NCI-H748 (cell line): ENCODE measurements around the gene ASB13.

Experiments
- DNase-seq: peaks from one replicate; lab custom pipeline; 2025; ENCODE audit not compliant: unreplicated experiment; lab: John Stamatoyannopoulos, UW

The ASB13 gene

GRCh38 chr10:5666008-5666840, at the start of gene ASB13:
TSS of gene ASB13 (minus strand) at chr10:5666595. CDS start at chr10:5666551, 44 bp downstream.
- DNase-seq: peak; percentile 55

GRCh38 chr10:5711642-5712041, 45.2 kb upstream of the ASB13 start:
- no peak for DNase-seq

DNA sequence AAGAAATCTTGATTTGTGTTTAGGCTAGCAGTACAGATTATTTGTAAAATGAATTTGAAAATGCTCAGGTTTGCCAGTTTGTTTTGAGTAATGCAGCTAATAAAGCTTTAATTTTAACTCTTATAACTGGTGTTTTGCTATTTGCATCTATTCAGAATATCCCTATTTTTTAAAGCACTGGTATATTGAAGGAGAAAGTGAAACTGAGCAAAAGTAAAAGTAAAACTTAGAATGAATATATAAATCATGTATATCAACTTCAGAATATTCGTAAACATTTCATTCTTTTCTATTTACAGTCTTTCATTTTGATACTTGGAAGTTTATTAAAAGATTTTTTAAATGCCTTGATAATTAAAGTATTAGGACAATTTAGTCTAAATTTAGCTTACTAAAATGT, 44.5 kb upstream of the ASB13 start:
- DNase-seq: no peak

- DNase-seq: no peak
These were observed 43.5 kb upstream of the ASB13 start for GRCh38 chr10:5709865-5710264.

- DNase-seq: no peak
These were observed 42.0 kb upstream of the ASB13 start for GRCh38 chr10:5708356-5708755.

GRCh38 chr10:5698062-5698461, 31.7 kb upstream of the ASB13 start:
- DNase-seq: no peak

GRCh38 chr10:5697342-5697741, 30.9 kb upstream of the ASB13 start:
- no peak for DNase-seq

DNA sequence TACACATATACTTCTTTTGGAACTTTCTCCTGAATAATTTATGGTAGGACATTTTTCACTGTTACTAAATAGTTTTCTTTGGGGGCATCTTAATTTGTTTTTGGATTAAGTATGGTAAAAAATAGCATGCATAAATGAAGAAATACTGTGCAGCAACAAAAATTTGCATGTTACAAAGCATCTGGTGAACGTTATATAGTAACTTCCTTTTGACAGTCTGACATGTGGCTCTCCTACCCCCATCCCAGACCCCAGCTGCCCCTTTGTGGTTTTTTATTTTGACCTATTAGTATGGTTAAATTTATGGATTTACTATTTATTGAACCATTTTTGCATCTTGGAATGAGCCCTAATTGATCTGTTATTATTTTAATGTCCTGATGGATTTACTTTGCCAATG, 28.2 kb upstream of the ASB13 start:
- no peak for DNase-seq

GRCh38 chr10:5692461-5693358, 26.3 kb upstream of the ASB13 start:
- DNase-seq: peak; percentile 50

- no peak for DNase-seq
These were observed 25.4 kb upstream of the ASB13 start for GRCh38 chr10:5691786-5692185.

- DNase-seq: no peak
These were observed 22.2 kb upstream of the ASB13 start for GRCh38 chr10:5688587-5688986.

- no peak for DNase-seq
These were observed 19.4 kb upstream of the ASB13 start for GRCh38 chr10:5685764-5686240.

GRCh38 chr10:5684971-5685763, 18.8 kb upstream of the ASB13 start:
- peak; percentile 56 for DNase-seq

DNA sequence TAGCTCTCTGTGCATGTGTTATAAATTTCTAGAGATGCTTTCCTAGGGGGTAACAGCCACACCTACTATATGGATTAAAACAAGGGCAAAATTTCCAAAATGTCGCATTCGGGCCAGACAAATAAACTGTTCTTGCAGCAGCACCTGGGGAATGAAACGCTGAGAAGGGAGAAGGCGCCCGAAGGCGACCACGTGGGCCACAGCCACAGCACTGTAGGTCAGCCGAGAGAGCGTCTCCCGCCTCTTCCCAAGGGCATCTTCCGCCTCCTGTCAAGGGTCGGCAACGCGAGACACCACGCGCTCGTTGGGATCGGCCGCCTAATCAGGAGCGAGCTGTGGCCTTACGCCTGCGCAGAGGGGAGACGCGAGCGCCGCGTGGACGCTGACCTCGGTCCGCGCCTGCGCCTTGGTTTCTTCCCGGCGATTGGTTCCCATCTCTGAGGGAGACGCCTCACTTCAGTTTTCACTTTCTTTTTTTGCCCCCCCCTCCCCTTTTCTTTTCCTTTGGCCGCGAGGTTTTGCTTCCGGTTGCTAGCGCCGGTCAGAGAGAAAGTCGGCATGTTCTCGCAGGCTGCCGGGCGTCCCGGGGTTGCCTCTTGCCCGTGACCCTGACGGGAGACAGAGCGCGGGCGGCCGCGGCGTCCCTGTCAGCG, 18.0 kb upstream of the ASB13 start, which contains the start of gene TASOR2:
TASOR2 (plus strand) TSS at position 521 of the 653 bp plus-strand sequence. CDS start 35,805 bp downstream, outside the sequence.
- peak; percentile 96 for DNase-seq

- DNase-seq: no peak
These were observed 16.7 kb upstream of the ASB13 start for GRCh38 chr10:5683065-5683464.

GRCh38 chr10:5681930-5682329, 15.5 kb upstream of the ASB13 start:
- no peak for DNase-seq

DNA sequence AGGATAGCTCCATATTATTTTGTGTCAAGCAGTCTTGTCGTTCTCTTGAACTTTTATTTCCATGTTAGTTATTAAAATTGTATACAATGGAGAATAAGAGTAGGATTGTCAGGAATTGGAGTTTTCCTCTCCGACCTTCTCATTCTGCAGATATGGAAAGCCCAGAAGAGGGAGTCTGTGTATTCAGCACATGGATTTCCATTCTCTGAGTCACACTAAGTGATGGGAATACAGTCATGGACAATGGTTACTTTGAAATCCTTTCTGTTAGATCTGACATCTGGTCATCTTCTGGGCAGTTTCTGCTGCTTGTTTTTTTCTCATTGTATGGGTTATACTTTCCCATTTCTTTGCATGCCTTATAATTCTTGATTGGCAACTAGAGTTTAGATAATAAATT, 13.2 kb upstream of the ASB13 start:
- DNase-seq: no peak

GRCh38 chr10:5679037-5679435, 12.6 kb upstream of the ASB13 start:
- no peak for DNase-seq

GRCh38 chr10:5678397-5679036, 12.1 kb upstream of the ASB13 start:
- DNase-seq: no peak
